Stimulated activated CD8-positive, alpha-beta memory T cell treated with anti-CD3 and anti-CD28 coated beads, Interleukin-15, amount 100 ng/mL, for 4 hours (primary cell): ENCODE measurements around the gene FTO.

ENCODE experiments used
- DNase-seq, 2 donors: peaks; one replicate each; pipeline ENCODE4 v3.0.0-alpha.2; 2020; ENCODE audit warnings: low read depth in 2 of 2

The FTO gene

GRCh38 chr16:54159490-54160080 is 455.6 kb downstream of the FTO start:
- no peak for DNase-seq

- DNase-seq: no peak
These were observed 456.4 kb downstream of the FTO start for GRCh38 chr16:54160252-54160860.

- DNase-seq: no peak
These were observed 457.3 kb downstream of the FTO start for GRCh38 chr16:54160939-54161897.

GRCh38 chr16:54163197-54163843 is 459.4 kb downstream of the FTO start:
- DNase-seq: no peak

DNA sequence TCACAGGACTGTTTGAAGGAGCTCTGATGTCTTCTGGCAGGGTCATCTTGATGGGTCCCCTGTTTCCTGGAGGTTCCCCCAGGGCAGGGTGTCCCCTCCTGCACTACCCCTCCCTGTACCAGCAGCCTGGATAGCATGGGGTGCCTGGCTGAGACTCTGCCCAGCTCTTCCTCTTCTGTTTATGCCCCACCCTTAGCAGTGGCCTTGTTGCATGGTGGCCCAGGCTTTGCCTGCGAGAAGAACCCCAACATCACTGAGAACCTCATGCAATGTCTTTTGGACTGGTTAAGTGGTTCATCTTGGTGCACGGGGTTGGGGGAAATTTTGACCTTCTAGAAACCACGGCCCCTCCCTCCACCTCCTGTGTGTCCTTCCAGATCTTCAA is 460.8 kb downstream of the FTO start:
- no peak for DNase-seq

DNA sequence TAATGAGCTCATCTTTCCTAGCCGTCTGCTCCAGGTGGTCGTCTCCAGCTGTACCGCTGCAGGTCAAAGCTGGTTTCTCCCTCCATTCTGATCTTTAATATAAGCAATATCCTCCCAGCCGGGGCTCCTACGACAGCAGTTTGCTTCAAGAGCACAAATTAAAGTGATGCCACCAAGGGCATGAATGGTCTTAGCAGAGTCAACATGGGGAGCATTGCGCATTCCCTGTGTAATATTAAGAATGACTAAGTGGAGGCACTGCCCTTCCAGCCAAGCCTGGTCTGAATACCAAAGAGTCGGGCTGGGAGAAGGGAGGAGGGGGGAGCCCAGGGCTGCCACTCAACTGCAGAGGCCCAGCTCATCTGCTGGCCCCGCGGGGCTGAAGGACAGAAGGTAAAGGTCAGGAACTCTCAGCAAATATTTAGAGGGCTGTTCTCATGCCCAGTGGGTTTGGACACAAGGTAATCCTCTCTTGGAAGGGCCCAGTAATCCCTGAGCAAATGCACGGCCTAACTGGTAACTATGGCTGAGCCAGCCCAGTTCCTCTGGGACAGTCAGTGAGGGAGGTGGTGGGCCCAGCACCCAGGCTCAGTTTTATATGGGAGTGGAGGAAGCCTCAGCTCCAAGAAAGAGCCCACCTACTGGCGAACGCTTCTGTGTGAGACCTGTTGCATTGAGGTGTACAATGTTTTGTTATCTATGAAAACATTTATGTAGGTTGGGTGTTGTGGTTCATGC is 461.4 kb downstream of the FTO start:
- DNase-seq: no peak

DNA sequence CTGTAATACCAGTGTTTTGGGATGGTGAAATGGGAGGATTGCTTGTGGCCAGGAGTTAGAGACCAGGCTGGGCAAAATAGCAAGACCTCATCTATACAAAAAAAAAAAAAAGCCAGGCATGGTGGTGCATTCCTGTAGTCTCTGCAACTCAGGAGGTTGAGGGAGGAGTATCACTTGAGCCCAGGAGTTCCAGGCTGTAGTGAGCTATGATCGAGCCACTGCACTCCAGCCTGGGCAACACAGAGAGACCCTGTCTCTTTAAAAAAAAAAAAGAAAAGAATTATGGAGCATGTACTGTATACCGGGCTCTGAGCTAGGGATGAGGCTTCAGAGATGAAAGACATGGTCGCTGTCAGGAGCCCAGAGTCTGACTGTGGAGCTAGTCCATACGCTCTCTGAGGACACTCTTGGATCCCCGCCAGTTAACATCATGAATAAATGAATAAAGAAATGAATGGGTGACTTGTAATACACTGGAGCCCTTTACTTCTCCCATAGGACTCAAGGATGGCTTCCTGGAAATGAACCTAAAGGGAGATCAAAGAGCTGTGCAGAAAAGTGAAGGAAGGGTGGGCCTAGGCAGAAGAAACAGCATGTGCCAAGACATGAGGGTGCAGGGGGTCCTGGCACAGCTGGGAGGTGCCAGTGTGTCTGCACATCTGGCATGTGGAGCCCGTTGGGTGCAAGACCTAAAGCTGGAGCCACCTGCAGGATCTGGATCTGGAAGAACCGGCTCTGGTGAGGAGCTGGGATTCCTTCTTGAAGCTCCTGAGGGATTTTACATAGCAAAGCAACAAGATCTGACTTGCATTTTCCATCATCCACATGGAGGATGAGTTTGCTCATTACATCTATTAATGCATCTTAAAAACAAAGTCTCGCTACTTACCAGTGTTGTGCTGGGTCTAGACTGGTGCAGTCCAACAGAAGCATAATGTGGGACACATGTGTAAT is 462.2 kb downstream of the FTO start:
- no peak for DNase-seq

DNA sequence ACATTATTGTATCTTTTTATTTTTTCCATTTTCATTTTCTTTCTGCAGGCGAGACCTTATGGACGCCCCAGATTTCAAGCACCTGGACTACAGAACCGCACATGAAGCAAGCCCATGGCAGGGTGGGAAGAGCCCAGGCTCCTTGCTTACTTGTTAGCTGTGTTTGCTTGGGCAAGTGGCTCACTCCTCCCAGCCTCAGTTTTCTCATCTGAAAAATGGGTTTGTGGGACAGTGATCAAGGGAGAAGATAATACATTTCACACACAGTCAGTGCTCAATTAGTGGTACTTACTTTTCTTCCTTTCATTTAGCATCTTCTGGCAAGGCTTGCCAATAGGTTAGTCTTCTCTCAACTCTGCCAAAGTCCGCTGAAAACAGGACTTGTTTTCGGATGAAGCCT is 465.2 kb downstream of the FTO start:
- no peak for DNase-seq

DNA sequence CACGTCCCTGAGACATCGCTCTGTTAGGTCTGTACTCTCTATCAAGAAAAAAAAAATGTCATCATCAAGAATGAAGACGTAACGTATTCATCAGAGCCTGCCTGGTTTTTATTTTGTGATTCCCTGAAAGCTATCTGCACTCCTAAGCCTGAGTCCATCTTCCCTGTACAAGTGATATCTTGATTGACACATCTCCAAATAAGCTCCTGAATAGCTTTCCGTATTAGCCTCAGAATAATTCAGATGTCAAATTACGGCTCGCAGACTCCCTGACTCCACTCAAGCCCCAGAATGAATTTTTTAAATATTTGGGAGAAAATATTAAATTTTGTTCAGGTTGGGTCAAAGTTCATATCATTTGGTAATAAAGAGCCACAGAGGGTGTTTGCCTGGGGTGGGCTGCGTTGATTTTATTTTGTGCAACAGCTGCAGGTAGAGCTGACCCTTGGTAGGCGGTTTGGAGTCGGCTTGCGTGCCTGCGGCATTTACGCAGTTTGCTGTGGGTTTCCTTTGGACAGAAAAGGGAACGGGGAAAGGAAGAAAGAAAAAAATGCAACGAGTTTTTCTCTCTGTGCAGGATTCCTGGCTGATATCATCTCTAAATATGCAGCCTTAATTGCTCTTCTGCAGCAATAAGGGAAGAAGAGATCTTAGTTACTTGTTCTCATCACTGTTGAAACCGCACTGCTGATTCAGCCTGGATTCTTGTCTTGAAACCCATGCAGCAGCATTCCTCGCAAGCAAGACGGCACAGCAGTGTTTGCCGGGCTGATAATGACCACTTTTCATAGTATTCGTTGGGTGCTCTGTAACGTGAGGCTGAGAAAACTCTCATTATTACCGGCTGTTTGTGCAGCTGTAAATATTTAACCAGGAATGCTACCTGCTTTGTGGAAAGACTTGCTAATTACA is 467.9 kb downstream of the FTO start:
- no peak for DNase-seq

DNA sequence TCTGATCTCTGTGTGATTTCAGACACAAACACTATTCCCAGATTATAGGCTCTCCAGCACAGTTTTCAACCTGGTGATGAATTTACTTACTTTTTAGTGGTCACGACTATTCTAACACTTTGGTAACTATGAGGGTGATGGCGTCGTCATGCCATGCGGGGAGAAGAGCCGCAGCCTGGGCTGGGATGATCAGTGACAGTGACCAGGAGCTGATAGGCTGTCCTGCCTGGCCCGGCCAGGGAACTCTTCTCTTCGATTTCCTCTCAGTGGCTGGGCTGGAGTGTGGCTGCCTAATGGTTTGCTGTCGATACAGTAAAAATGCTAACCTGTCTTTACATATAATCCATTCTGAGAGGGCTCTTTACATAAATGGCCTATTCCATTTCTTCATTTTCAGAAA is 469.5 kb downstream of the FTO start:
- no peak for DNase-seq

DNA sequence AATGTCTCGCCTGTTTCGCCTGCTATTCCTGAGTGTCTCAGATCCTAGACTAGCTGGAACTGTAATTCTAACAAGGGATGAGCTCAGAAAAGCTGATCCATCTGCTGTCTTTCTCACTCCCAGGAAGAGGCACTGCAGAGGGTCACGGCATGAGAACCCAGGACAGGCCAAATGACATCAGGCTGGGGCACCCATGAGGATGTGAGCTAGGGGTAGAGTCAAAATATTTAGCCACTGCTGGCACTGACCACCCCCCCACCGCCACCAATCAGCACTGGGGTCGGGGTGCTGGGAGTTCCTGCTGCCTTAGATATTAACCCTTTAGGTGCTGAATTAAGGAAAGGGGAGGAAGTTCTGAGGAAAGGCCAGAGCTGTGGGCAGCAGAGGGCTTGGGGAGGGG is 470.2 kb downstream of the FTO start:
- no peak for DNase-seq

GRCh38 chr16:54174750-54175149 is 470.8 kb downstream of the FTO start:
- DNase-seq: no peak

- DNase-seq: no peak
These were observed 471.2 kb downstream of the FTO start for GRCh38 chr16:54175169-54175551.

DNA sequence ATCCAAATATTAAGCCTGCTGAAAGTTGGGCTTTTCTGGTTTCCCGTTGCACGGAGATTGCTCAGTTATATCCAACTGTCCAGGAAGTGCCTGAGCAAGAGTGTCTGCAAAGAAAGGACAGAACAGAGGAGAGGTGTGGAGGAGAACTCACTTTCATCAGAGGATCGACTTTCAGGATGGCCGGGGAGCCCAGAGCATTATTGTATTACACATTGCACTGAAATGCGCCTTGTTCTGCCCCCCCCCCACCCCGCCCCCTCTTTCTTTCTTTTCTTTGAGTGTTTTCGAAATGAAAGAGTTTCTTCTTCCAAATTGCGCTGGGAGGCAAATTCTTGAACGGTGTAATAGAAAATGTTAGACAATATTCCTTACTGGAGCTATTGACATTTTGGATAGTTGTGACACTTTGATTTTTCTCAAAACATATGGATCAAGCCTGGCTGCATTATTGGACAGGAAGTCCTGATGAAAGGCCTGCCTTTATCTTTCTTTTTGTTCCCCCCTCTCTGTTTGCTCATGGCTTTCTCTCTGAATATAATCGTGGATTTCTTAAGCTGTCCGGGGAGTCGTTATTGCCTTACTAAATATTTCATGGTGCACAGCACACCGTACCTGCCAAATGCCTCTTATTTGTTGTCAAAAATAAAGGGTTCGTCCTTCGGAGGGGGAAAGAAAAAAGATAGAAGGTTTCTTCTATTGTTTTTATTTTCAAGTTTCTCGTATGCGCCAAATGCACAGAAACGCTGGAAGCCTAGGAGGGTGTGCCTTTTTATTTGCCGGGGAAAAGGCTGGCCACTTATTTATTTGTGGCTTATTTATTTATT is 471.8 kb downstream of the FTO start:
- no peak for DNase-seq

DNA sequence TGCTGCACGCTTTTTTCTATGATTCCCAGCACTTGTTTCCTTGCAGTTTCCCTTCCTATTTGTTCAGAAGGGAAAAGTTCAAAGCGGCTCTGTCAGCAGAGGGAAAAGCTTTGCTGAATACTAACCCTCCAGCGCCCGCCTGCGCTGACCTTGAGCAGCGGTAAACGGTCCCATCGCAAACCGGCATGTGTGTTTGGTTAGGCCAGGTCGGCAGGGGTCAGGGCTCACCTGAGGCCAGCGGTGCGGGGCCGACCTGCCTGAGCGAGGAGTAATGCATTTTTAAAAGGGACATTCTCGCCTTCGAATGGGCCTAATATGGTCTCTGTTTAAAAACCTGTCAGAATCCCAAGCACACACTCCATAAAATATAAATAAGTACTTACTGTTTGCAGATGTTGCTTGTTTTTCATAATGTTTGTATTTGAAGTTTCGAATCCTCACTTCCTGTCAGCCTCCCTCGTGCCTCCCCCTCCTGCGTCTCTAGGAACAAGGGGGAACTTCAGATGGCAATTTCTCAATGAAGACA is 472.5 kb downstream of the FTO start:
- DNase-seq: no peak

DNA sequence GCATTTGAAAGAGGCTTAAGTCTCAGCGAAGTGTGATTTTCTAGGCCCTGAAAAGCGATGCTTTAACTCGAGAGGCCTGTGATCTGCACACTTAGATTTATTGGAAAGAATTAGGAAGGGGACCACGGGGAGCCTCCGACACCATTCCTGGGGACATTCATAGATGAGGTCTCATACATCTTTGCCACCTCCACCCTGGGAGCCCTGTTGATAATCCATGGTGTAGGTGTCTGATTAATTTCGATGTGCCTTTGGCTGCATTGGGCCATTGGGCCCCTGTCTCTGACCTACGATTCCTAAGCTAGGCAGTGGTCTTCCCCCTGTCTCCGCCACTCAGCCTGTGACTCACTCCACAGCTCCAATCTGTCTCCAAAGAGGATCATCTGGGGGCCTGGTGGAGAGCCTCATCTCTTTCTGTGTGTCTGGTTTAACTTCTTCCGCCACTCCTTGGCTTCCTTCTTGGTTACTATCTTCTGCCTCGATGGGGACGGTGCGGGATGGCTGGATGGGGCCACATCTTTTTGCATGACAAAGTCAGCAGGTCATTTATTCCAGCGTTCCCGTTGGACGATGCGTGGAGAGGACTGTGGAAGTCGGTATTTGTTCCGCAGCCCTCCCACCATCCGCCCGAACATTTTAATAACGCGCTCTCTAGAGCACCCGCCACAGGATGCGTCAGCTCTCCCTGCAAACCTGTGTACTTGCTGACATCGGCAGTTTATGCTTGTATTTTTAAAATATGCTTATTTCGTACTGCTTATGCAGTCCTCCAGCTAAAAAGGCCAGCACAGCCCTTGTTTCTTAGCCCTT is 473.3 kb downstream of the FTO start:
- no peak for DNase-seq

GRCh38 chr16:54177862-54178477 is 474.0 kb downstream of the FTO start:
- DNase-seq: no peak
